NOMO-1 treated with dmso at 0.1 percent for 144 hours (cell line): ENCODE results near the gene TMX1.
"Not testable (repeated sequence)": the region's sequence is repeated elsewhere in the genome, so short reads cannot be mapped to it uniquely, and the experiment has no call there.

Experiments
- DNase-seq: peaks from one replicate; lab custom pipeline; 2025; ENCODE audit not compliant: unreplicated experiment; lab: John Stamatoyannopoulos, UW

The TMX1 gene, protein sequence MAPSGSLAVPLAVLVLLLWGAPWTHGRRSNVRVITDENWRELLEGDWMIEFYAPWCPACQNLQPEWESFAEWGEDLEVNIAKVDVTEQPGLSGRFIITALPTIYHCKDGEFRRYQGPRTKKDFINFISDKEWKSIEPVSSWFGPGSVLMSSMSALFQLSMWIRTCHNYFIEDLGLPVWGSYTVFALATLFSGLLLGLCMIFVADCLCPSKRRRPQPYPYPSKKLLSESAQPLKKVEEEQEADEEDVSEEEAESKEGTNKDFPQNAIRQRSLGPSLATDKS

GRCh38 chr14:51239813-51240803 lies at the start of gene TMX1:
Gene TMX1 (plus strand): TSS chr14:51240247. CDS start chr14:51240293, 46 bp downstream.
- peak; percentile 94 for DNase-seq

DNA sequence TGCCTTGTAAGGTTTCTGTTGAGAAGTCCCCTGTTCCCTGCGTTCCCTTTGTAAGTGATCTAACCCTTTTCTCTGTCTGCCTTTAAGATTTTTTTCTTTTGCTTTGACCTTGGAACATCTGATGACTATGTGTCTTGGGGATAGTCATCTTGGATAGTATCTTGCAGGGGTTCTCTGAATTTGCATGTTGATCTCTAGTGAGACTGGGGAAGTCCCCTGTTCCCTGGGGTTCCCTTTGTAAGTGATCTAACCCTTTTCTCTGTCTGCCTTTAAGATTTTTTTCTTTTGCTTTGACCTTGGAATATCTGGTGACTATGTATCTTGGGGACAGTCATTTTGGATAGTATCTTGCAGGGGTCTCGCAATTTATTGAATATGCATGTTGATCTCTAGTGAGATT lies 38.2 kb upstream of the TMX1 start:
- DNase-seq = no peak

DNA sequence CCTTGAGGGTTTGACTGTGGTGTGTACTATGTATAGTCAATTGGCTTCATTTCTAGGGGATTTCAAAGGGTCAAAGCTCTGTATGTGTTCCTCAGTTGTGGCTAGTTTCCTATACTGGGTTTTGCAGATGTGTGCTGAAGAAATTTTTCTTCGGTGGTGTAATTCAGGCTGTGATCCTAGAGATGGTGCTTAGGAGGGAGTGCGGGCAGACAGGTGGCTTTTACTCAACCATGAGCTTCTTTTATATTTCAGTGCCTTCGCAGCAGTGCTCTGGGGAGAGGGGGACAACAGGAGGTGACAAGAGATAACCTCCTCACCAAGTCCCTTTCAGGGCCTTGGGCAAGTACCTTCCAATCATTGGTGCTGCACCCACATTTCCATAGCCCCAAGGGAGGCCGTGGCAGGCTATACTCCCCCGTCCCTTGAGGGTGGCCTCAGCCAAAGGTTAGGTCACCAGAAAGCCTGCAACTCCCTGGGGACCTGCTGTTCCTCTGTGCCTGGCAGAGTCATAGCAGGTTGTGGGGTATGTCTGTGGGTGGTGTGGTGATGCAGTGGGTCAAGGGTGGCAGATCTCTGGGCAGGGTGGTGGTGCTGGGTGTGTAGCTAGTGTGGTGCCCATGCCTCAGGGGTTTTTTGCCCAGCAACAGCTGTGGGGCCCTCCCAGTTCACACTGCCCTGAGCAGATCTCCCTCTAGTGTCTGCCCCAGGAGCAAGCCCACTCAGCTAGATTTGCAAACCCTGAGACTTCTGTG lies 37.0 kb upstream of the TMX1 start:
- DNase-seq = no peak

DNA sequence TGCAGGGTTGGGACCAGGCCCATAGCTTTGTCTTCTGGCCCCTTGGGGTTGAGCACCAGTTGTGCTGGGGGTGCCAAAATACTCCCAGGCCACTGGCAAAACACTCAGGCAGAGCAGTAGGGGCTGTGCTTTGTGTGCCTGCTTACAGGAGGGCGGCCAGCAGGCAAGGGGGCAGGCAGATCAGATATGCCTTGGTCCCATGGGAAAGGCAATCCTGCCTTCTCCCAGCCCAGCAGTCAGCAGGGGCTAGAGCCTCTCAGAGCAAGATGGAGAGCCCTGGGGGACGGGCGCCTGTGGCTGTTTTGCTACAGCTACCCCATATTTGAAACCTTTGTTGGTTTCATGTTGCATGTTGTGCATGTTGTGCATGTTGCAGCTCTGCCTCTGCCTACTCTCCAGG lies 36.2 kb upstream of the TMX1 start:
- no peak for DNase-seq

DNA sequence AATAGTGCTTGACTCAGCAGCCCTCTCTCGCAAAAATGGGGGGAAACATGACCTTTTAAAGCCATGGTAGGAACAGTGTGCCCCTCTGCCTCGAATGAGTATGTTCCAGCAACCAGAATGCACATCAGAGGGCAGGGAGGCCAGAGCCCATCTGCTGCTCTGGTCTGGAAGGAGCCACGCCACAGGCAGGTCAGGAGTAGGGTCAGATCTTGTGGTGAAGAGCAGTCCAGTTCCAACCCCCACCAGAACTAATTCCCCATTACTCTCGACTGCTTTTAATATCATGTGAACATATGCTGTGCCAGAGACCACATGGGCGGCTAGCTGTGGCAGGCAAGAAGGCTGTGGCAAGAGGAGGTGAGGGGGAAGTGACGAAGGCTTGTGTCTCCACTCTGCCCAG lies 34.6 kb upstream of the TMX1 start:
- no peak for DNase-seq

DNA sequence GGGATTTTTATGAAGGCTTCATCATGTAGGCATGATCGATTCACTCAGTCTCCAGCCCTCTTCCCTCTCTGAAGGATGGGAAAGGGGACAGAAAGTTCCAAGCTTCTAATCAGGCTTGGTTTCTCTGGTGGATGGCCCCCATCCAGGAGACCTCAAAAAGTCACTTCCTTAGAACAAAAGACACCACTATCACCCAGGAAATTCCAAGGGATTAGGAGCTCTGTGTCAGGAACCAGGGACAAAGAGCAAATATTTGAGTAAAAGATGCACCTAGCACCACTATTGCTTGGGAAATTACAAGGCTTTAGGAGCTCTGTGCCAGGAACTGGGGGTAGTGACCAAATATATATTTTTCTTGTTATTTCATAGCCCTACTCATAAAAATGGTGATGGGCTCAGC lies 33.6 kb upstream of the TMX1 start:
- no peak for DNase-seq

- no peak for DNase-seq
Measured at GRCh38 chr14:51207621-51208020, 32.4 kb upstream of the TMX1 start.

DNA sequence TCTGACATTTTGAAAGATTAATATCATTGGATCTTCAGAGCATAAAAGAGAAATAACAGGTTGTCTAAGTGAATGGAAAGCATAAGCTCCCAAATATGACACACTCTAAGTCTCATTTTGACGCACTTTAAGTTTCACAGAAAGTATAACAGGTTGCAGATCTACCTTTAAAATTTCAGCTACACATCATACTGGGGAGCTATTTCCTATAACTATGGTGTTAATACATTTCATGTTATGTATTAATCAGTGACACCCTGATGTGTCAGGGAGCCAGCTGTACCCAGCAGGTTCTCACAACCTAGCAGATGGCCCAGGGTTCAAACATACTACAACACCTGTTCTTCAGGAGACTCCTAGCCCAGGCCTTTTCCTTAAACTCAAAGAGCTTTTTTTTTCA lies 31.1 kb upstream of the TMX1 start:
- DNase-seq = no peak

- no peak for DNase-seq
Measured at GRCh38 chr14:51209457-51209856, 30.6 kb upstream of the TMX1 start.

GRCh38 chr14:51210594-51210993 lies 29.5 kb upstream of the TMX1 start:
- DNase-seq = no peak

DNA sequence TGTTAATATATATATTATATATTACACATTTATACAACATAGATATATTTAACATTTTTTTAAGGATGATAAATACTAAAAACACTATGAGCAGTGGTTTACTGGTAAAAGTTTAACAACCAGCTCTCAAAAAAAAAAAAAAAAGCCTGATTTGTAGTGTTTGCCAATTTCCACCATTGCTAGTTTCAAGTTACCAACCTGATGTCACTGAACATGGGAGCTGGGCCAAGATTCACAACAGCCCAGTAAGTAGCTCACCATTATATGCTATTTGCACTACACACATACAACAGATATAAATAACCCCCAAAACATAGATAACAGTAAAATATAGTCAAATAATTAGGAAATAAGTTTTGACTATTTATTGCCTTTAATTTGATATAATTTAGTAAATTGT lies 28.9 kb upstream of the TMX1 start:
- DNase-seq = no peak

- no peak for DNase-seq
Measured at GRCh38 chr14:51216602-51217001, 23.4 kb upstream of the TMX1 start.

- no peak for DNase-seq
Measured at GRCh38 chr14:51219473-51220448, 20.3 kb upstream of the TMX1 start.

DNA sequence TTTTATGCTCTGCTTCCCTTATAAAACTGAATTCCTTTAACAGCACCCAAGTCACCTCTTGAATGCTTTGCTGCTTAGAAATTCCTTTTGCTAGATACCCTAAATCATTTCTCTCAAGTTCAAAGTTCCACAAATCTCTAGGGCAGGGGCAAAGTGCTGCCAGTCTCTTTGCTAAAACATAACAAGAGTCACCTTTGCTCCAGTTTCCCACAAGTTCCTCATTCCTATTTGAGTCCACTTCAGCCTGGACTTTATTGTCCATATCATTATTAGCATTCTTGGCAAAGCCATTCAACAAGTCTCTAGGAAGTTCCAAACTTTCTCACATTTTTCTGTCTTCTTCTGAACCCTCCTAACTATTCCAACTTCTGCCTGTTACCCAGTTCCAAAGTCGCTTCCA lies 16.6 kb upstream of the TMX1 start:
- not testable (repeated sequence) for DNase-seq

DNA sequence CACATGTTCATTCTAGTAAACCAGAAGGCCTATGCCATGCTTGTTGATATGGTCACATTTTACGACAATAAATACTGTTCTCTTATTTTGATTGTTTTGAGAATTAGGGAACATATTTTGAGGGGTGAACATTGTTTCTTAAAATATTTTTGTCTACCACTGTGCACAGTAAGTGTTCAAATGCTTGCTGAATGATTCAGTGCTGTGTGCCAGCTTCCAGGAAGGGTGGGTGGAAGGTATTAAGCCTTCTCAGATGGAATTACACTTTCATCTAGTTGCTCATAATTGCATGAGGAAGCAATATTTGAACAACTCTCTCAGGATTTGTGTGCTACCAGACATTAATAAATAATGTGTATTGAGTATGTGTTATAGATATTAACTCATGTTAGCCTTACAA lies 15.5 kb upstream of the TMX1 start:
- no peak for DNase-seq

GRCh38 chr14:51225751-51226150 lies 14.3 kb upstream of the TMX1 start:
- DNase-seq = no peak

- DNase-seq = no peak
Measured at GRCh38 chr14:51228391-51228790, 11.7 kb upstream of the TMX1 start.

- DNase-seq = no peak
Measured at GRCh38 chr14:51228890-51229289, 11.2 kb upstream of the TMX1 start.

DNA sequence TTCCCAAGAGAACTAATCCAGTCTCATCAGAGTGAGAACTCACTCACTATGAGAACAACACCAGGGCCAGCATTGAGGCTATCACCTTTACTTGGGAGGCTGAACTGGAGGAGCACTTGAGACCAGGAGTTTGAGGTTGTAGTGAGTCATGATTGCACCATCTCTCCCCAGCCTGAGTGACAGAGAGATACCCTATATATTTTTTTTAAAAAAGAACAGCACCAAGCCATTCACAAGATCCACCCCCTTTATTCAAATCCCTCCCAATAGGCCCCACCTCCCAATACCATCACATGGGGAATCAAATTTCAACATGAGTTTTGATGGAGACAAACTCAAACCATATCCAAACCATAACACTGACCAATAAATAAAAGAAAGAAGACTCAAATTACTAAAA lies 3.7 kb upstream of the TMX1 start:
- DNase-seq = no peak

GRCh38 chr14:51240804-51241380 lies 845 bp downstream of the TMX1 start:
- no peak for DNase-seq
